ENCODE data around the gene MT3.

MT3 gene

GRCh38 chr16:56631197-56631596, 41.9 kb downstream of the MT3 start:
- DNase-seq: no peak

- no peak for DNase-seq
Measured at GRCh38 chr16:56631832-56632155, 42.5 kb downstream of the MT3 start.

- peak; percentile 52 for DNase-seq
Measured at GRCh38 chr16:56632156-56632847, 43.0 kb downstream of the MT3 start, which contains the start of gene MT1M. Gene MT1M (plus strand): TSS chr16:56632659. CDS start chr16:56632732, 73 bp downstream.

GRCh38 chr16:56632848-56633365, 43.6 kb downstream of the MT3 start:
- no peak for DNase-seq

- no peak for DNase-seq
Measured at GRCh38 chr16:56633535-56633934, 44.2 kb downstream of the MT3 start.

- DNase-seq: no peak
Measured at GRCh38 chr16:56634715-56635440, 45.5 kb downstream of the MT3 start.

- no peak for DNase-seq
Measured at GRCh38 chr16:56635441-56635967, 46.2 kb downstream of the MT3 start.

GRCh38 chr16:56636616-56637413, 47.5 kb downstream of the MT3 start:
- DNase-seq: no peak

- DNase-seq: peak; percentile 72
Measured at GRCh38 chr16:56637814-56638750, 48.8 kb downstream of the MT3 start, which contains the start of gene MT1A. Gene MT1A (plus strand): TSS chr16:56638666. CDS start chr16:56638739, 73 bp downstream.

GRCh38 chr16:56639045-56639444, 49.7 kb downstream of the MT3 start:
- DNase-seq: no peak

- no peak for DNase-seq
Measured at GRCh38 chr16:56640076-56640475, 50.7 kb downstream of the MT3 start.

Data from femur (tissue), 1 donor.